BLaER1 treated with 17β-estradiol and CSF1 and Interleukin-3, amounts not matched to agents 10 nM and 100 nM (cell line): ENCODE measurements around the gene GJD2.

ENCODE experiments used
- H3K27ac ChIP-seq, 11 experiments: shearing (Covaris generic); formaldehyde crosslinking; 2 replicates each; pipeline ENCODE4 v1.8.1; 2022
- H3K27me3 ChIP-seq, 11 experiments: shearing (Covaris generic); formaldehyde crosslinking; 2 replicates each; pipeline ENCODE4 v1.8.1; 2022
- H3K36me3 ChIP-seq, 11 experiments: shearing (Covaris generic); formaldehyde crosslinking; 2 replicates each; pipeline ENCODE4 v1.8.1; 2022
- H3K4me1 ChIP-seq, 10 experiments: shearing (Covaris generic); formaldehyde crosslinking; 2 replicates each; pipeline ENCODE4 v1.8.1; 2022
- H3K4me2 ChIP-seq, 11 experiments: shearing (Covaris generic); formaldehyde crosslinking; 2 replicates each; pipeline ENCODE4 v1.8.1; 2022
- H3K4me3 ChIP-seq, 10 experiments: shearing (Covaris generic); formaldehyde crosslinking; 2 replicates each; pipeline ENCODE4 v1.8.1; 2022
- H3K9ac ChIP-seq, 11 experiments: shearing (Covaris generic); formaldehyde crosslinking; 2 replicates each; pipeline ENCODE4 v1.8.1; 2022
- H3K9me3 ChIP-seq, 11 experiments: shearing (Covaris generic); formaldehyde crosslinking; replicated peaks in 1 of 11; 2 replicates each; pipeline ENCODE4 v1.8.1; 2022
- H4K20me1 ChIP-seq, 11 experiments: shearing (Covaris generic); formaldehyde crosslinking; 2 replicates each; pipeline ENCODE4 v1.8.1; 2022
- Cebpa-rat ChIP-seq, 11 experiments: shearing (Covaris generic); IDR thresholded peaks; 2 replicates each; pipeline ENCODE4 v1.8.1; 2022

The GJD2 gene

DNA sequence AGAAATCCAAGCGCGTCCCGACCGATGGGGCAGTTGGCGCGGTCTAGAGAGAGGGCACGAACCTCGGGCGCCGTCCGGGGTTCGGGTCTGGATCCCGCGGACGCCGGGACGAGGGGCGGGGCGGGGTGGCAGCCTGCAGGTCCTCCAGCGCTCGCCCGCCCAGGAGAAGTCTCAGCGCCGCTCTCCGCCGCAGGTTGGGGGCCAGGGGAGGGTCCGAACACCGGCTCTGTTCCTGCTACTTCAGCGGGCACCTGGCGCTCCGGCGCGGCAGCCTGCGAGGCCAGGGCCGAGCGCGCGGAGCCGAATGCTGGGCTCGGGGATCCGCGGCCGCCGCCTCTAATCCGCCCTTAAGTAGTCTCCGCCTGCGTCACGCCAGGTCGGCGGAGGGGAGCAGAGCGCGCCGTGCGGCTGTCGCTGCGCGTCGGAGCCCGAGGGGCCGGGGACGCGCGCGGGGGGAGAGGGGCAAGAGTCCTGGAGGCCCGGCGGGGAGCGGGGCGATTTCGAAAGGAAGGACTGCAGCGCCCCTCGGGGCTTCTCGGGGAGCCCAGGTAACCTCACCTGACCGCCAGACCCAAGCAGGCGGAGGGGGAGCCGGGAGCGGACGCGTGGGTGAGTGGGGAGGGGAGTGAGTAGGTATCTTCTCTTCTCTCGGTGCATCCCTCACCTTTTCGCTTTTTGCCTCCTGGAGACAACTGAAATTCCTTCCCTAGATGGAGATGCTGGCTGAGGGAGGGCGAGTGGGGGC, at the start of gene GJD2:
GJD2 (minus strand) TSS at position 325 of the 745 bp plus-strand sequence. CDS start 510 bp downstream, outside the sequence.
- Histone ChIP-seq H3K9me3 (peaks cover 0 to 14% (median 12%) of the 10 kb centered on the region in 11 experiments; a peak in 15 of 22 replicates), H3K36me3 (no peaks in the 10 kb centered on the region), H3K27me3 (peaks cover 4 to 22% (median 12%) of the 10 kb centered on the region in 11 experiments; a peak in 11 of 22 replicates), H3K4me2 (no peak within 1 kb of the TSS), H3K4me3 (no peak within 1 kb of the TSS), H3K4me1 (no peaks in the 10 kb centered on the region), H4K20me1 (no peaks in the 10 kb centered on the region; a peak in 1 of 22 replicates), H3K9ac (no peak within 1 kb of the TSS), H3K27ac (no peak within 1 kb of the TSS)
- TF ChIP-seq Cebpa-rat (IDR thresholded peaks at IDR 0.05) = no peak

- TF ChIP-seq Cebpa-rat (IDR thresholded peaks at IDR 0.05) = no peak
- Histone ChIP-seq H3K4me3 (no peak overlapping the region), H3K27ac (no peak overlapping the region), H3K4me1 (no peaks in the 10 kb centered on the region), H4K20me1 (no peaks in the 10 kb centered on the region), H3K27me3 (no peaks in the 10 kb centered on the region), H3K36me3 (no peaks in the 10 kb centered on the region), H3K9me3 (peaks cover 12 to 22% (median 15%) of the 10 kb centered on the region in 11 experiments; a peak in 20 of 22 replicates), H3K9ac (no peak overlapping the region), H3K4me2 (no peak overlapping the region)
These were observed 49.3 kb upstream of the GJD2 start for GRCh38 chr15:34804113-34804512.

DNA sequence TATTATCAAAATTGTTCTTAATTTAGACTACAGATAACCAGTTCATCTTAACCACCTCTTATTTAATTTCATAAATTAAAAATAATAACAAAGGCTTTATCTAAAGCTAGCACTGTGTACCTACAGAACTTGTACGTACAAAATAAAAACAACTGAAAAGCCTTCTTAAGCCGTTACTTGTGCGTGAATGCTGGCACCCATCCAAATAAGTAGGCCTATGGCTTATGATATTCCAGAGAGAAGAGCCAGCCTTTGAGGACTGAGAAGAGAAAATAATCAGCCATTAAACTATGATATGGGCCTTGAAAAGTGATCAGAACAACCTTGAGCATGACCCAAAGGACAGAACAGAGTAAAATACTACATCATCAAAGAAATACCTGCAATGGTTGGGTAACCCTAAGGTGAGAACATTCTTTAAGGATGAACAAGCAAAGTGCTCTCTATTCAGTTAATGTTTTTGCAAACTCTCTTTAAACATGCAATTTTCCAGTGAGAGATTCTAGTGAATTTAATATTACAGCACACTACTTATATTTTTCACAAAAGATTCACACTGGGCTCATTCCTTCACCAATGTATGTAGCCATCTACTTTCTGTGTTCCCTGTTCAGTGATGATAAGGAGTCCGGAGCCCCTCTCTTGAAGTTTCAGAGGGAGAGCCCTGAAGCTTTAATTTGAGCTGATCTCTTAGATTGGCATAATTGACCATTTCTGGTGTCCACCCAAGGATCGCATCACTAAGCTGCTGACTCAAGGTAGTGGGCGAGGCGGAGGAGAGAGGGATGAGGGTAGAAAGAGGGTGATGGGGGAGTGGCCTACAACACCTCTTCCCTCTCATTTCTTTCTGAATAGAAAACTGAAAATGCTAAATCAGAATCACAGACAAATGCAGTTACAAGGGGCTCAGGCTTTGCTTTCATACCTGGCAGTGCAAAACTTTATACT, 48.3 kb upstream of the GJD2 start:
- no peak for TF ChIP-seq Cebpa-rat (IDR thresholded peaks at IDR 0.05)
- H3K27ac ChIP-seq = no peak overlapping the region

DNA sequence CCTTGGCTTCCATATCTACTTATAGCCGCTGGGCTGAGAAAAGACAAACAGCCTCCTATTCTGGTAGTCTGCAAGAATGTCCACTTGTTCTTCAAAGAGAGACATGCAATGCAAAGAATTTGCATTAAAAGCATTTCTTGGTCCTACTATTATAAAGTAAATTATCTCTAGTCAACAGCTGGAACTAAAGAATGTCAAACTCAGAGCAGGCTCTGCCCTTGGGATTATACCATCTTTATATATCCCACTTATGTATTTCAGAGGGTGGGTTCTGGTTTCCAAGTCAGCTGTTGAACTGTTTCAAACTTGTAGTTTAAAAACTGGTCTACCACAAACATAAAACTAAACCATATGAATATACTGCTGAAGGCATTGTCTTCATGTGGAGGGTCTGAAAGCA, 47.6 kb upstream of the GJD2 start:
- no peak overlapping the region for H3K4me3 ChIP-seq
- H3K27ac ChIP-seq = no peak overlapping the region
- no peaks in the 10 kb centered on the region for H3K4me1 ChIP-seq
- H3K36me3 ChIP-seq = no peaks in the 10 kb centered on the region
- peaks cover 10 to 15% (median 12%) of the 10 kb centered on the region in 11 experiments; a peak in 20 of 22 replicates for H3K9me3 ChIP-seq
- H3K9ac ChIP-seq = no peak overlapping the region
- H3K4me2 ChIP-seq = no peak overlapping the region
- TF ChIP-seq Cebpa-rat (IDR thresholded peaks at IDR 0.05) = no peak
- no peaks in the 10 kb centered on the region for H4K20me1 ChIP-seq
- H3K27me3 ChIP-seq = no peaks in the 10 kb centered on the region

More for the DNA sequence above, 48.3 kb upstream of the GJD2 start:
- H3K36me3 ChIP-seq = no peaks in the 10 kb centered on the region
- peaks cover 12 to 20% (median 15%) of the 10 kb centered on the region in 11 experiments; a peak in 20 of 22 replicates for H3K9me3 ChIP-seq
- H3K4me1 ChIP-seq = no peaks in the 10 kb centered on the region
- no peaks in the 10 kb centered on the region for H4K20me1 ChIP-seq
- H3K4me3 ChIP-seq = no peak overlapping the region
- H3K27me3 ChIP-seq = no peaks in the 10 kb centered on the region
- no peak overlapping the region for H3K4me2 ChIP-seq
- no peak overlapping the region for H3K9ac ChIP-seq

DNA sequence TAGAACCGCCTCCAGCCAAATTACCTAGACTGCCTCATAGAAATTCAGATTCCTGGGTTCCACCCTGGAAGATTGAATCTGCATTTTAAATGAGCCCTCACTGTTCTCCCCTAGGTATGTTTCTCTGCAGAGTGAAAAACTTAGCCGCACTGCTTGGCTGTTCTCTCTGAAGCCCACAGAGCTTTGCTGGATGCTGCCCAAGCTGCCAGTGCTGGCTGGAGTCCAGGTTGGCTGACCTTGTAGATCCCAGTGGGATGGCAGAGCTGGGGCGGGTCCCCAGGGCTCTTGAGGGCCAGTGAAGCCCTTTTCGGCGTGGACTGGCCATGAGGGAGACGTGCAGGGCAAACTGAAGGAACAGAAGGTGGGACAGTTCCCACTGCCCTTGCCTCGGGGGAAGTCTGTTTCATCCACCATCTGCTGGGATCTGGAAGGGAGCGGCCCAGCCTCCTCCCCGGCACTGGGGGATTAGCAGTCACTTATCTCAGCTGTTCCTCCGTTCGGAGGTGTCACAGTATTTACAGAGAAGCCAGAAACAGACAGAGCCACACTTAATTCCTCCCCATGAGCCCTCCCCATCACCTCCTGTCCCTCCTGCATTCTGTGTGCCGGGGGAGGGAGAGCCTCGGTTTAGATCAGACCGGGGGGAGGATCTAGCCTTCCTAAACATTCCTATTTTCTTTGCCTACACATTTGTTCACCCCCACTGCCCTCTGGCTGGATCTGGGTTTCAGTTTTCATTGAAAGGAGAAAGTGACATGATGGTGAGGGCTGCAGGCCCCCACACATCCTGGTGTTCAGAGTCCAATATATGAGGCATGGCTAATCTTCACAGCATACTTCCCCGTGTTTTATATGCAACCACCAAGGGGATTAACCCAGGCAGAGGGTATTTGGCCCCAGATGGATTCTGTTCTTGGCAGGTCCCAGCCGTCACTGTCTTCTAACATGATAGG, 44.6 kb upstream of the GJD2 start:
- Histone ChIP-seq H3K9ac (no peak overlapping the region), H3K27ac (no peak overlapping the region), H3K27me3 (no peaks in the 10 kb centered on the region), H4K20me1 (no peaks in the 10 kb centered on the region), H3K4me3 (no peak overlapping the region), H3K4me1 (no peaks in the 10 kb centered on the region), H3K9me3 (no peaks in the 10 kb centered on the region; a peak in 2 of 22 replicates), H3K4me2 (no peak overlapping the region), H3K36me3 (no peaks in the 10 kb centered on the region)
- TF ChIP-seq Cebpa-rat (IDR thresholded peaks at IDR 0.05) = no peak

GRCh38 chr15:34796847-34797435, 42.1 kb upstream of the GJD2 start:
- no peaks in the 10 kb centered on the region; a peak in 2 of 22 replicates for H3K9me3 ChIP-seq
- H3K4me1 ChIP-seq = no peaks in the 10 kb centered on the region; a peak in 1 of 20 replicates
- TF ChIP-seq Cebpa-rat (IDR thresholded peaks at IDR 0.05) = no peak
- no peak overlapping the region for H3K9ac ChIP-seq
- no peak overlapping the region for H3K4me2 ChIP-seq
- H3K4me3 ChIP-seq = no peak overlapping the region
- H3K27me3 ChIP-seq = no peaks in the 10 kb centered on the region
- no peaks in the 10 kb centered on the region for H4K20me1 ChIP-seq
- no peaks in the 10 kb centered on the region for H3K36me3 ChIP-seq
- no peak overlapping the region for H3K27ac ChIP-seq

GRCh38 chr15:34795267-34796081, 40.7 kb upstream of the GJD2 start, which contains the start of gene ACTC1:
ACTC1 (minus strand) TSS chr15:34795549; CDS start chr15:34794808, 741 bp downstream.
- no peak within 1 kb of the TSS for H3K4me2 ChIP-seq
- no peak within 1 kb of the TSS for H3K9ac ChIP-seq

More at GRCh38 chr15:34795267-34796081, 40.7 kb upstream of the GJD2 start, which contains the start of gene ACTC1:
- Histone ChIP-seq H3K27me3 (no peaks in the 10 kb centered on the region), H3K4me1 (no peaks in the 10 kb centered on the region; a peak in 1 of 20 replicates), H3K27ac (no peak within 1 kb of the TSS), H3K4me3 (no peak within 1 kb of the TSS), H3K9me3 (no peaks in the 10 kb centered on the region; a peak in 2 of 22 replicates), H3K36me3 (no peaks in the 10 kb centered on the region), H4K20me1 (no peaks in the 10 kb centered on the region)
- TF ChIP-seq Cebpa-rat (IDR thresholded peaks at IDR 0.05) = no peak
